Measurements from ENCODE around the gene CDKAL1.

DNA sequence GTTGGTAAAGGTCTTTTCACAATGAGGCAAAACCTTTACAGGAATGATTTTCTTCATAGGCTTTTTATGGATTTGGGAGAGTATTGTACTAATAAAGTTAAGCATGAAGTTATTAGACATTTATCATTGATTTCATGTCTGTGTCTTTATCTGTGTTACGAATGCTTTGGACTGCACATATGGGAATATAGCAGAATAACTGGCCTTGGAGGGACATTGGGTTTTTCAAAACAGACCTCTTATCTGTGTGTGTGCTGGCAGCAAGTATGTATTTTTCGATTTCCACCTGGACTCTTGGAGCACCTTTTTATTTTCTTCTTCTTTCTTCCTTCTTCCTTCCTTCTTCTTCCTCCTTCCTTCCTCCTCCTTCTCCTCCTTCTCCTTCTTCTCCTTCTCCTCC, 74.6 kb downstream of the CDKAL1 start:
- TF ChIP-seq, protein P1, sequence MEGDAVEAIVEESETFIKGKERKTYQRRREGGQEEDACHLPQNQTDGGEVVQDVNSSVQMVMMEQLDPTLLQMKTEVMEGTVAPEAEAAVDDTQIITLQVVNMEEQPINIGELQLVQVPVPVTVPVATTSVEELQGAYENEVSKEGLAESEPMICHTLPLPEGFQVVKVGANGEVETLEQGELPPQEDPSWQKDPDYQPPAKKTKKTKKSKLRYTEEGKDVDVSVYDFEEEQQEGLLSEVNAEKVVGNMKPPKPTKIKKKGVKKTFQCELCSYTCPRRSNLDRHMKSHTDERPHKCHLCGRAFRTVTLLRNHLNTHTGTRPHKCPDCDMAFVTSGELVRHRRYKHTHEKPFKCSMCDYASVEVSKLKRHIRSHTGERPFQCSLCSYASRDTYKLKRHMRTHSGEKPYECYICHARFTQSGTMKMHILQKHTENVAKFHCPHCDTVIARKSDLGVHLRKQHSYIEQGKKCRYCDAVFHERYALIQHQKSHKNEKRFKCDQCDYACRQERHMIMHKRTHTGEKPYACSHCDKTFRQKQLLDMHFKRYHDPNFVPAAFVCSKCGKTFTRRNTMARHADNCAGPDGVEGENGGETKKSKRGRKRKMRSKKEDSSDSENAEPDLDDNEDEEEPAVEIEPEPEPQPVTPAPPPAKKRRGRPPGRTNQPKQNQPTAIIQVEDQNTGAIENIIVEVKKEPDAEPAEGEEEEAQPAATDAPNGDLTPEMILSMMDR (IDR thresholded peaks at IDR 0.05), result no peak
- TF ChIP-seq, protein P2, sequence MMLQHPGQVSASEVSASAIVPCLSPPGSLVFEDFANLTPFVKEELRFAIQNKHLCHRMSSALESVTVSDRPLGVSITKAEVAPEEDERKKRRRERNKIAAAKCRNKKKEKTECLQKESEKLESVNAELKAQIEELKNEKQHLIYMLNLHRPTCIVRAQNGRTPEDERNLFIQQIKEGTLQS (CRISPR knock-in tag; conservative IDR thresholded peaks at IDR 0.05), result no peak
- no peak for TF ChIP-seq CBFB (CRISPR knock-in tag; IDR thresholded peaks at IDR 0.05; ENCODE audit: low read depth)
- TF ChIP-seq, protein P3, sequence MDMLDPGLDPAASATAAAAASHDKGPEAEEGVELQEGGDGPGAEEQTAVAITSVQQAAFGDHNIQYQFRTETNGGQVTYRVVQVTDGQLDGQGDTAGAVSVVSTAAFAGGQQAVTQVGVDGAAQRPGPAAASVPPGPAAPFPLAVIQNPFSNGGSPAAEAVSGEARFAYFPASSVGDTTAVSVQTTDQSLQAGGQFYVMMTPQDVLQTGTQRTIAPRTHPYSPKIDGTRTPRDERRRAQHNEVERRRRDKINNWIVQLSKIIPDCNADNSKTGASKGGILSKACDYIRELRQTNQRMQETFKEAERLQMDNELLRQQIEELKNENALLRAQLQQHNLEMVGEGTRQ (CRISPR knock-in tag; IDR thresholded peaks at IDR 0.05), result no peak
- TF ChIP-seq FOXP4 (CRISPR knock-in tag; IDR thresholded peaks at IDR 0.05), result no peak
- no peak for TF ChIP-seq FOXP1 (CRISPR knock-in tag; IDR thresholded peaks at IDR 0.05; ENCODE audit: borderline replicate concordance)
- no peak for TF ChIP-seq HMGA2 (CRISPR knock-in tag; IDR thresholded peaks at IDR 0.05)
- TF ChIP-seq ZNF671 (CRISPR knock-in tag; IDR thresholded peaks at IDR 0.05), result no peak
- TF ChIP-seq CREB1 (CRISPR knock-in tag; IDR thresholded peaks at IDR 0.05), result no peak
- no peak for TF ChIP-seq ATF2 (CRISPR knock-in tag; IDR thresholded peaks at IDR 0.05; ENCODE audit: borderline replicate concordance, low read depth)
- no peak for TF ChIP-seq OVOL2 (CRISPR knock-in tag; IDR thresholded peaks at IDR 0.05; ENCODE audit: borderline replicate concordance)
- TF ChIP-seq, protein P4, sequence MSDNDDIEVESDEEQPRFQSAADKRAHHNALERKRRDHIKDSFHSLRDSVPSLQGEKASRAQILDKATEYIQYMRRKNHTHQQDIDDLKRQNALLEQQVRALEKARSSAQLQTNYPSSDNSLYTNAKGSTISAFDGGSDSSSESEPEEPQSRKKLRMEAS (CRISPR knock-in tag; IDR thresholded peaks at IDR 0.05), result no peak
- TF ChIP-seq USF1 (CRISPR knock-in tag; IDR thresholded peaks at IDR 0.05), result no peak
- no peak for TF ChIP-seq NFYB (CRISPR knock-in tag; conservative IDR thresholded peaks at IDR 0.05; ENCODE audit: low read depth)
